Medulla oblongata (tissue), 1 donor: ENCODE measurements around the gene CTPS2.
"Not testable (repeated sequence)": the region's sequence is repeated elsewhere in the genome, so short reads cannot be mapped to it uniquely, and the experiment has no call there.

Source experiments
- DNase-seq: peaks from one replicate; pipeline ENCODE4 v3.0.0-alpha.2; 2015; ENCODE audit errors: extremely low spot score

The CTPS2 gene, protein sequence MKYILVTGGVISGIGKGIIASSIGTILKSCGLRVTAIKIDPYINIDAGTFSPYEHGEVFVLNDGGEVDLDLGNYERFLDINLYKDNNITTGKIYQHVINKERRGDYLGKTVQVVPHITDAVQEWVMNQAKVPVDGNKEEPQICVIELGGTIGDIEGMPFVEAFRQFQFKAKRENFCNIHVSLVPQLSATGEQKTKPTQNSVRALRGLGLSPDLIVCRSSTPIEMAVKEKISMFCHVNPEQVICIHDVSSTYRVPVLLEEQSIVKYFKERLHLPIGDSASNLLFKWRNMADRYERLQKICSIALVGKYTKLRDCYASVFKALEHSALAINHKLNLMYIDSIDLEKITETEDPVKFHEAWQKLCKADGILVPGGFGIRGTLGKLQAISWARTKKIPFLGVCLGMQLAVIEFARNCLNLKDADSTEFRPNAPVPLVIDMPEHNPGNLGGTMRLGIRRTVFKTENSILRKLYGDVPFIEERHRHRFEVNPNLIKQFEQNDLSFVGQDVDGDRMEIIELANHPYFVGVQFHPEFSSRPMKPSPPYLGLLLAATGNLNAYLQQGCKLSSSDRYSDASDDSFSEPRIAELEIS

GRCh38 chrX:16712548-16713155 is at the start of gene CTPS2:
Gene CTPS2, minus strand, starts transcription at chrX:16712669. Its CDS starts 9,767 bp downstream, at chrX:16702902.
- peak; percentile 45 for DNase-seq

DNA sequence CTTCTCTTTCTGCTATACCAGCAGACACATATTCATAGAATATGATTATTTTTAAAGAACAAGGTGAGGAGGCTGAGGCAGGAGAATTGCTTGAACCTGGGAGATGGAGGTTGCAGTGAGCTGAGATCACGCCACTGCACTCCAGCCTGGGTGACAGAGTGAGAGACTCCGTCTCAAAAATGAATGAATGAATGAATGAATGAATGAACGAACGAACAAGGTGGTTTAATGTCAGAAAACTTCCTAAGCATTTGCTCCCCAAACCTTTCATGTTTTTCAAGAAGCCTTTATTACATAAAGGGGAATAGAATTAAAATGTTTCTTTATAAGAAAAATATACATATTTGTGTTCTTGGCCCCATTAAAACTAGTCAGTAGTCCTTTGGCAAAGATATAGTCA is 49.0 kb upstream of the CTPS2 start:
- DNase-seq = not testable (repeated sequence)

DNA sequence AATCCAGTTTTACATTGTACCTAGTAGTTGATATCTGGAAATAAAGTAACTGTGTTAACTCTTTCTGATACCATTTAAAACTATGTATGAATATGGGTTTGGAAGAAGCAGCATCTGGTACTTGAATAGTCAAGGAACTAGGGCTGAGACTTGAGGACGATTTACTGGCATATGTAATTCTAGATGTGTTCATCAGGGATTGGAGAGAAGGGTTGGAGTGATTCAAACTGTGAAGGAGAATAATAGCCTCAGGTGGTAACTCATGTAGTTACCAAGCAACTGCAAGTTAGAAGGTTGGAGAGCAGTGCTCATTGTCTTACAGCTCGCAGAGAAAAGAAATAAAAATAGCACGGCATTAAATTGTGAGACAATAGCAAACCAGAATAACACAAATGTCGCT is 44.3 kb upstream of the CTPS2 start:
- no peak for DNase-seq

- no peak for DNase-seq
Observed at GRCh38 chrX:16754019-16754418, 41.5 kb upstream of the CTPS2 start.

DNA sequence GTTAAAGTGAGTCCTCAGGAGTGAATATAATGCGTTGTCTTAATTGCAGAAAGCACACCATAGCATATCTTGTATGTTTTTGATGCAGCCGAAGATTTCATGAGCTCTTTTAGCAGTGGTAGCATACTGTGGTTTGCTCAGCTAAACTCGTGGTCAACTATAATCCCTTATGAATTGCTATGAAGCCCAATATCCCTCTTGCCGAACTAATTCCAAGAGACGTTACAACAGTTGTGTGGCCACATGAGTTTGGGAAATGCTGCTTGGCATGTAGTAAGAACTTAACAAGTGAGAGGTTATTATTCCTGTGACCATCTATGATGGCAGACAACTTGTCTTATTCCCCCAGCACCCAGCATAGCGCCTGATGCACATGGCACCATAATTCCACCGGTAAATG is 37.7 kb upstream of the CTPS2 start:
- DNase-seq = no peak

- DNase-seq = no peak
Observed at GRCh38 chrX:16748425-16748824, 36.0 kb upstream of the CTPS2 start.

DNA sequence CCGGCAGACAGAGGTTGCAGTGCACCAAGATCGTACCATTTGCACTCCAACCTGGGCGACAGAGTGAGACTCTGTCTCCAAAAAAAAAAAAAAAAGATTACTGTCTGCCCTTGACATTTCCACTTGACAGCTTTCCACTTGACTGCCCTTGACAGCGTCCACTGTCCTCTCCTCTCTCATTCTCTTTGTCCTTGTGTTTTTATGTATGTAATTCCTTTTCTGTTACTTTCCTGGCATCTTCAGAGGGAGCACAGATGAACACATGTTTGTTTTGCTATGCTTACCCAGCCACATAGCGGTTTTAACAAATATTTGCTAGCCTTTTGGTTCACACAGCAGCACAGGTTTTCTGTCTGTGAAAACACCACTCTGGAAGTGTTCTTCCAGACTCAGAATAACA is 33.2 kb upstream of the CTPS2 start:
- no peak for DNase-seq

DNA sequence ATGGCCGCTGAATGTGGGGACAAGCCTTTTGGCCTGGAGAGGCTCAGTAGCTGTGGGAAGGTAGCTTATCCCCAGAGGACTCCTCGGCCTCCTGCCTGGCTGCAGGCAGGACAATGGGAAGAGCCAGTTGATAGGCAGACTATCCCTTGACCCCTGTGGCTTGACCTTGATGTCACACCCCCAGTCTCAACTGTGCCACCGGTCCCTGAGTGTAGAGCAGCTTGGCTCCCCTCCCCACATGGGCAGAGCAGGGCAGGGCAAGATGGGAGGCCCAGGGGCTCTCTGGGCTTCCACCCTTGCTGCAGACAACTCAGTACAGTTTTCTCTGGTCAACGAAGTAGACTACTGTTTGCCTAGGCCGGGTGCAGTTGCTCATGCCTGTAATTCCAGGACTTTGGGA is 32.6 kb upstream of the CTPS2 start:
- no peak for DNase-seq

DNA sequence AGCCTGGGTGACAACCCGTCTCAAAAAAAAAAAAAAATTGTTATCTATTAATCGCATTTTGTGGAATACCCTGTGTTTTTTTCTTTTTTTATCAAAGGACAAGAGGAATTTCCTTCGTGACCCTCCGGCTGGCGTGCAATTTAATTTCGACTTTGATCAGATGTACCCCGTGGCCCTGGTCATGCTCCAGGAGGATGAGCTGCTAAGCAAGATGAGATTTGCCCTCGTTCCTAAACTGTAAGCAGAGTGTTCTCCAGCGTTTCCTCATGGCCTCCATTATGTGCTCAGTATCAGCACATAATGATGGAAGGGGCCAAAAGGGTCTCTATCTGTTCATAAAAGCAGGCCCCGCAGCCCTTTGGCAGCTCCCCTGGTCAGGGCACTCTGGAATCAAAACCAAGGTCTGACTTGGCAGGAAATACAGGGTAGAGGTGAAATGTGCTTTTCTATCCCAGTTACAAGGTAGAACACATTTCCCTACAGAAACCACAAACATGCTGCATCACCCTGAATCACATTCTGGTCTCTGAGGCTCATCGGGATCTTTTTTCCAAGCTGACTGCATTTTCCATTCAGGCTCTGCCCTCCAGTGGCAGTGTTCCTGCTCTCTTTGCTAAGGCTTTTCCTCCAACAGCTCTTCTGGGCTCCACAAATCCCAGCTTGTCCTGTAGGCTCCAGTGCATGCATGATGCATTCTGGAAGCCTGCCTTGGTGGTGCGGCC is 31.3 kb upstream of the CTPS2 start:
- DNase-seq = no peak

DNA sequence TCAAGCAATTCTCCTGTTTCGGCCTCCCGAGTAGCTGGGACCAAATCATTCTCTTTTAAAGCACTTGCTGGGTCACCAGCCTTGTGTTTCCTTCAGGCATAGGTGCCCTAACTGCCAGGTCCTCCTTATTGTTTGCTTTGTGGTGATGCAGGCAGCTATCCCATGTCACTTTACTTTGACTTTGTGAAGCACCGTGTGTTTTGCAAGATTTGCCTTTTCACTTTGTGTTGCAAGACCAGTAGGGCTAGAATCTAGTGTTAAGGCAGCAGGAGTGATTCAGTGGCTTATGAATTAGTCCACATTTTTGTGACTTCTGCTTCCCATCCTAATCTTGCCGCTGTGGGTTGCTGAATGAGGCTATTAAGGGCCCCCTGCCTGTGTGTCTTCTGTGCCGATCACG is 27.1 kb upstream of the CTPS2 start:
- DNase-seq = no peak

DNA sequence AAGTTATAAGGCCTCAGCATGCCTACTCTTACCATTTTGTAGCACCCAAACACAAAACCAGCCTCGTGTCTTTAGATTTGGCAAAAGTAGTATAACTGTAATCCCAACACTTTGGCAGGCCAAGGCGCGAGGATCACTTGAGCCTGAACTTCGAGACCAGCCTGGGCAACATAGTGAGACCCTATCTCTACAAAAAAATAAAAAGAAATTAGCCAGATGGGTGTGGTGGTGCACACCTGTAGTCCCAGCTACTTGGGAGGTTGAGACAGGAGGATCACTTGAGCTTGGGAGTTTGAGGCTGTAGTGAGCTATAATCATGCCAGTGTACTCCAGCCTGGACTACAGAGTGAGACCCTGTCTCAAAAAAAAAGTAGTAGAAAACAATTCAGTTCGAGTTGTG is 24.6 kb upstream of the CTPS2 start:
- no peak for DNase-seq

- no peak for DNase-seq
Observed at GRCh38 chrX:16733013-16733412, 20.5 kb upstream of the CTPS2 start.

- no peak for DNase-seq
Observed at GRCh38 chrX:16730450-16730849, 18.0 kb upstream of the CTPS2 start.

GRCh38 chrX:16727637-16728036 is 15.2 kb upstream of the CTPS2 start:
- DNase-seq = no peak

DNA sequence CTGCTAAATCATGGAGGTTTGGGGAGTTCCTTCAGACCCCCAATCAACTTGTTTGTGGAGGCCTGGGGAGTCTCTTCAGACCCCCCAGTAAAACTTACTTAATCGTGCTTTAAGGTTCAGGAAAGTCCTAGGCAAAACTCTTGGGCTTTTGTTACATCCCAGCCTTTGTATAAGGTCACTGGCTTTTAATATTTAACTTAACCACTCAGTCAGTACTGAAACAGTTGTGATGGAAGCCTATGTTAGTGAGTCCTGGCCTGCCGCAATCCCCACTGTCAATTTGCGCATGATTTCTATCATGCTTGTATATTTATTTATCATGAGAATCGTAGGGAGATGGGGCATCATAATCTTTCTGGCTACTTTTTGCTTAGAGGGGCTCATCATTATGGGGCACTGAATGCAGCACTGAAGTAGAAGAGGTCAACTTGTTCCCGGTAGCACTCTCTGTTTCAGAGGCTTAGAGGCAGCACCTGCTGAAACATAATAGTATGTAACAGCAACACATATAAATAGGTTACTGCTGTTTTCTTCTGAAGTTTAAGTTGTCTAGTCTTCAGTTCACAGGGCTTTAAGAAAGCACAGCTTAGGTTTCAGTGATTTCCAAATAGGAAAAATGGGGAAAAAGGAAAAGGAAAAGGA is 14.0 kb upstream of the CTPS2 start:
- DNase-seq = not testable (repeated sequence)

GRCh38 chrX:16725072-16725471 is 12.6 kb upstream of the CTPS2 start:
- no peak for DNase-seq

DNA sequence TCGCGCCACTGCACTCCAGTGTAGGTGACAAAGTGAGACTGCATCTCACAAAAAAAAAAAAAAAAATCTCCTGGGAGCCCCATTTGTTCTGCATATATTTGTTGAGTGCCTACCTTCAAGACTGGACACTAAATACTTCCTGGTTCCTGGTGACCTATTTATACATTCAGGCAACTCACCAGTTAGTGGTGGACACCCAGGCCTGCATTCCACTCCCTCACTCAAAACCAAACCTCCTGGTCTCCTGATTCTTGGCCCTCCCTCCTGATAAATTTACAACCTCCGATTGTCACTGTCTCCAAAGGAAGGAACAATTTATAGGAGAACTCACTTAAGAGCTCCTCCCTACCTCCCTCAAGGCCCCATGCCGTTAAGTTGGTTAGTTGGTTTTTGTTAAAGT is 10.0 kb upstream of the CTPS2 start:
- no peak for DNase-seq

GRCh38 chrX:16719334-16720084 is 7.0 kb upstream of the CTPS2 start, which contains the start of gene SYAP1:
Gene SYAP1, plus strand, starts transcription at chrX:16719612. Its CDS starts 113 bp downstream, at chrX:16719725.
- DNase-seq = peak; percentile 96

DNA sequence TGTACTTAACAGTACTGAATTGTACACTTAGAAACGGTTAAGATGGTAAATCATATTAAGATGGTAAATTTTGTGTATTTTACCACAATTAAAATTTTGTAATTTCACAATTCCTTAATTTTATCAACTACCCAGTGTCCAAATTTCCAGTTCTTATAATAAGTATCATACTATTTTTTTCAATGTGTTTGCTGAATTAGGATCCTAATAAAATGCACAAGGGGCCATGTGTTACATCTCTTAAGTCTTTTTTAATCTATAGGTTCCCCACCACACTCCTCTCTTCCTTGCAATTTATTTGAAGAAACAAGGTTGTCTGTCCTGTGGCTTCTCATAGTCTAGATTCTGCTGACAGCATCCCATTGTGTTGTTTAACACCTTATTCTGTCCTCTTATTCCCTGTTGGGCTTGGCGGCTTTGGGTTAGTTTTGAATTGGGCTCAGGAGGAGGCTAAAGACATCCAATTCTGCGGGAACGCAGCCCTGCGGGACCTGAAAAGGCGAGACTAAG is 6.4 kb upstream of the CTPS2 start:
- no peak for DNase-seq

- DNase-seq = not testable (repeated sequence)
Observed at GRCh38 chrX:16716451-16716850, 4.0 kb upstream of the CTPS2 start.

DNA sequence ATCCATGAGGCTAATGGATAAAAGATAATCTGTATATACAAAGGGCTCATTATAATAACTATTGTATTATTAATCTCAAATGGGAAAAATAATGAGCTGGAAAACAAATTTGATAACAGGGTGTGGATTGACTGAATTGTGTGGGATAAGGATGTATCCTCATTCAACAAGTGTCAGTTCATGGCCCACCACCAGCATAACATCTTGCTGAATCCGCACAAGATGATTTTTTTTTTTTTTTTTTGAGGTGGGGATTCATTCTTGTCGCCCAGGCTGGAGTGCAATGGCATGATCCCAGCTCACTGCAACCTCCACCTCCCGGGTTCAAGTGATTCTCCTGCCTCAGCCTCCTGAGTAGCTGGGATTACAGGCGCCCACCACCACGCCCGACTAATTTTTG is 3.2 kb upstream of the CTPS2 start:
- not testable (repeated sequence) for DNase-seq
